GM19023 (cell line): Measurements from ENCODE around the gene VAX1.
"Not testable (repeated sequence)": the region's sequence is repeated elsewhere in the genome, so short reads cannot be mapped to it uniquely, and the experiment has no call there.

Experiments used
- ATAC-seq: cut with Tn5 transposase; IDR thresholded peaks from one replicate; pipeline ENCODE4 v1.9.1; 2021; ENCODE audit warnings: mild to moderate bottlenecking, moderate library complexity; ENCODE audit not compliant: unreplicated experiment

VAX1 gene

DNA sequence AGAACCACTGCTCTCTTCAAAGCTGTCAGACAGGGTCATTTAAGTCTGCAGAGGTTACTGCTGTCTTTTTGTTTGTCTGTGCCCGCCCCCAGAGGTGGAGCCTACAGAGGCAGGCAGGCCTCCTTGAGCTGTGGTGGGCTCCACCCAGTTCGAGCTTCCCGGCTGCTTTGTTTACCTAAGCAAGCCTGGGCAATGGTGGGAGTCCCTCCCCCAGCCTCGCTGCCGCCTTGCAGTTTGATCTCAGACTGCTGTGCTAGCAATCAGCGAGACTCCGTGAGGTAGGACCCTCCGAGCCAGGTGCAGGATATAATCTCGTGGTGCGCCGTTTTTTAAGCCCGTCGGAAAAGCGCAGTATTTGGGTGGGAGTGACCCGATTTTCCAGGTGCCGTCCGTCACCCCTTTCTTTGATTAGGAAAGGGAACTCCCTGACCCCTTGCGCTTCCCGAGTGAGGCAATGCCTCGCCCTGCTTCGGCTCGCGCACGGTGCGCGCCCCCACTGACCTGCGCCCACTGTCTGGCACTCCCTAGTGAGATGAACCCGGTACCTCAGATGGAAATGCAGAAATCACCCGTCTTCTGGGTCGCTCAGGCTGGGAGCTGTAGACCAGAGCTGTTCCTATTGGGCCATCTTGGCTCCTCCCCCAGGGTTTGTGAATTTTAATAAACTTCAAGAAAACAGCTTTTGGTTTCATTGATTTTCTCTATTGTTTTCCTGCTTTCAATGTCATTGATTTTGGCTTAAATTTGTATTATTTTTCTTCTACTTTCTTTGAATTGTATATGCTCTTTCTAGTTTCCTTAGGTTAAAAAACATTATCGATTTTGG is 53.4 kb downstream of the VAX1 start:
- not testable (repeated sequence) for ATAC-seq
